ENCODE measurements around the gene ZDHHC1.

The ZDHHC1 gene

DNA sequence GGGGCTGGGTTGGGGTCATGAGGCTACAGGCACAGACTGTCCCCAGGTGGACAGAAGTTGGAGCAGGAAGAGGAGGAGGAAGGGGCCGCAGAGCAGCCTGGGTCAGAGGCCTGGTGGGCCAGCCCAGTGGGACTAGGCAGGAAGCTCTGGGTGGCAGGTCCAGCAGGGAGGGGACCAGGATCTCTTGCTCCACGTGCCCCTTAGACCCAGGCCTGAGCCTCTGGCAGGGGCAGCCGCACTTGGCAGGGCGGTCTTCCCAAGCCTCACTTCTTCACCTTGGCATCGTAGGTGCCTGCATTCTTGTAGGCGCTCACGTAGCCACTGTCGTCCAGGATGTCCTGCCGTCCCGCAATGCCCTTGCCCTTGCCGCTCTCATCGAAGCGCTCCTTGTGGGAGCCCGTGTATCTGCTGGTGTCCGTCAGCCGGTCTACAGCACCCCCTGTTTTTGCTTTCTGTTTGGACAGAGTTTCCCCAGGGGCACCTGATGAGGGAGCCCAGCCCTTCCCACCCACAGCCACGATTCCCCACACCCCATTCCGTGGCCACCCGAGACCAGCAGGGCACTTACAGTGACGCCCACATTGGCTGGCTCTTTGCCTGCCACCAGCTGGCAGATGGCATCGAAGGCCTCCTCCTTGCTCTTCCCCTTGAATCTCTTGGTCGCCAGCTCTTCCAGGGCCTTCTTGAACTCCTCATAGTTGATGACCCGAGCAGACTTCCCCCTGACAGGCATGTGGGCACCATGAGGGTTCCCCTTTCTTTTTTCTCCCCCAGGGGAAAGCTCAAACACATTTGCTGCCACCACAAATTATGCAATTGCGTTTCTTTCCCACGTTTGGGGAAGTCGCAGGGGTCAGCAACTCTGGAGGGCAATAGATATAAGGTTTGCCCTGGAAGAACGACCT, 26.1 kb downstream of the ZDHHC1 start:
- Histone ChIP-seq H3K79me2 (ENCODE audit: control insufficient read depth, insufficient read depth, low read length, poor library complexity) (no peaks in the 10 kb centered on the region), H3K14ac (ENCODE audit: low read length) (no peak overlapping the region), H3K4ac (ENCODE audit: low read depth, low read length) (no peak overlapping the region), H3K4me1 (ENCODE audit: control insufficient read depth in 1 of 2, insufficient read depth in 2 of 2, low read length in 2 of 2) (peaks cover 7 to 11% of the 10 kb centered on the region in 2 experiments), H3K9ac (ENCODE audit: low read length) (no peak overlapping the region), H4K12ac (ENCODE audit: low read depth, low read length) (no peak overlapping the region), H2BK12ac (ENCODE audit: low read length) (no peak overlapping the region), H3K27ac (ENCODE audit: low read depth, low read length) (no peak overlapping the region), H3K27me3 (ENCODE audit: insufficient read depth, low read length) (peaks cover 26% of the 10 kb centered on the region), H3K9me3 (ENCODE audit: insufficient read depth, low read depth, low read length) (peaks cover 2% of the 10 kb centered on the region), H3K23ac (ENCODE audit: low read length) (no peak overlapping the region), H3K18ac (ENCODE audit: low read length) (no peak overlapping the region), H2AFZ (ENCODE audit: insufficient read depth, low read length, poor library complexity) (no peak overlapping the region), H2BK5ac (ENCODE audit: low read depth, low read length, poor library complexity) (no peak overlapping the region), H2BK120ac (ENCODE audit: insufficient read depth, low read length, poor library complexity) (no peak overlapping the region), H3K4me2 (ENCODE audit: low read length) (no peak overlapping the region), H2AK5ac (ENCODE audit: low read length) (no peak overlapping the region), H4K91ac (ENCODE audit: low read depth, low read length) (no peak overlapping the region), H3K36me3 (ENCODE audit: control insufficient read depth in 1 of 2, insufficient read depth in 2 of 2, low read length in 2 of 2) (no peaks in the 10 kb centered on the region), H4K8ac (ENCODE audit: low read depth, low read length) (no peak overlapping the region), H3K4me3 (ENCODE audit: low read depth, low read length) (no peak overlapping the region), H3K79me1 (ENCODE audit: low read length) (no peaks in the 10 kb centered on the region)
- peak in 1 of 2 donors; percentile 43 for DNase-seq
- WGBS (ENCODE audit: extremely low coverage, insufficient coverage, insufficient read length), result no CpG with 5 or more reads among the region's 27 CpGs

DNA sequence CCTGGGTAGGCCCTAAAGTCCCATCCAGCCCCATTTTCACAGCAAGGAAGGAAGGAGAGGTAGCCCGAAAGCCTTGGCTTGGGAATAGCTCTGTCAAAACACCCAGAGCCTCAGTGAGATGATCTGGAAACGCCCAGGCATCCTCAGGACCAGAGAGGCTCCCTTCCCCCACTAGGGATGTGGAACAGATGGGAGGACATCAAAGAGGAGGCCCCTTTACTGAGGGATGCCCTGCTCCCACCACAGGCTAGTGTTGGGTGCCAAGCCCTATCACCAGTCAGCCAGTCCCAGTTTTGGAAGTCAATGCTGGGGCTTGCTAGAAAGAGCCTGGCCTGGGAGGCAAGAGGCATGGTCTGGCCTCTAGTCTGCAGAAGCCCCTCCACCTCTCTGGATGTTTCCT, 27.7 kb downstream of the ZDHHC1 start:
- no CpG with 5 or more reads among the region's 2 CpGs for WGBS (ENCODE audit: extremely low coverage, insufficient coverage, insufficient read length)

GRCh38 chr16:67388191-67388590, 28.1 kb downstream of the ZDHHC1 start:
- H4K12ac ChIP-seq (ENCODE audit: low read depth, low read length), result no peak overlapping the region
- H4K8ac ChIP-seq (ENCODE audit: low read depth, low read length), result no peak overlapping the region
- no peak overlapping the region for H3K4me2 ChIP-seq (ENCODE audit: low read length)
- H2BK120ac ChIP-seq (ENCODE audit: insufficient read depth, low read length, poor library complexity), result no peak overlapping the region
- no peaks in the 10 kb centered on the region for H3K79me1 ChIP-seq (ENCODE audit: low read length)
- no peak overlapping the region for H2BK12ac ChIP-seq (ENCODE audit: low read length)
- H3K14ac ChIP-seq (ENCODE audit: low read length), result no peak overlapping the region
- no peaks in the 10 kb centered on the region for H3K79me2 ChIP-seq (ENCODE audit: control insufficient read depth, insufficient read depth, low read length, poor library complexity)
- peaks cover 8% of the 10 kb centered on the region for H3K27me3 ChIP-seq (ENCODE audit: insufficient read depth, low read length)
- H3K27ac ChIP-seq (ENCODE audit: low read depth, low read length), result no peak overlapping the region
- no peak overlapping the region for H2BK5ac ChIP-seq (ENCODE audit: low read depth, low read length, poor library complexity)
- no peak overlapping the region for H2AK5ac ChIP-seq (ENCODE audit: low read length)
- no peak overlapping the region for H3K9ac ChIP-seq (ENCODE audit: low read length)
- H3K4ac ChIP-seq (ENCODE audit: low read depth, low read length), result no peak overlapping the region
- no peak overlapping the region for H3K23ac ChIP-seq (ENCODE audit: low read length)
- H4K91ac ChIP-seq (ENCODE audit: low read depth, low read length), result no peak overlapping the region
- no CpG with 5 or more reads among the region's 8 CpGs for WGBS (ENCODE audit: extremely low coverage, insufficient coverage, insufficient read length)
- peaks cover 2% of the 10 kb centered on the region for H3K9me3 ChIP-seq (ENCODE audit: insufficient read depth, low read depth, low read length)
- no peaks in the 10 kb centered on the region for H3K36me3 ChIP-seq (ENCODE audit: control insufficient read depth in 1 of 2, insufficient read depth in 2 of 2, low read length in 2 of 2)
- DNase-seq, result no peak
- H3K18ac ChIP-seq (ENCODE audit: low read length), result no peak overlapping the region
- no peak overlapping the region for H3K4me3 ChIP-seq (ENCODE audit: low read depth, low read length)
- no peak overlapping the region for H2AFZ ChIP-seq (ENCODE audit: insufficient read depth, low read length, poor library complexity)
- peaks cover 0 to 3% of the 10 kb centered on the region in 2 experiments for H3K4me1 ChIP-seq (ENCODE audit: control insufficient read depth in 1 of 2, insufficient read depth in 2 of 2, low read length in 2 of 2)

More for the DNA sequence above, 27.7 kb downstream of the ZDHHC1 start:
- Histone ChIP-seq H3K27ac (ENCODE audit: low read depth, low read length) (no peak overlapping the region), H2BK120ac (ENCODE audit: insufficient read depth, low read length, poor library complexity) (no peak overlapping the region), H3K14ac (ENCODE audit: low read length) (no peak overlapping the region), H3K27me3 (ENCODE audit: insufficient read depth, low read length) (peaks cover 11% of the 10 kb centered on the region), H3K18ac (ENCODE audit: low read length) (no peak overlapping the region), H2AFZ (ENCODE audit: insufficient read depth, low read length, poor library complexity) (no peak overlapping the region), H3K4me2 (ENCODE audit: low read length) (no peak overlapping the region), H3K4me1 (ENCODE audit: control insufficient read depth in 1 of 2, insufficient read depth in 2 of 2, low read length in 2 of 2) (peaks cover 0 to 5% of the 10 kb centered on the region in 2 experiments), H3K9me3 (ENCODE audit: insufficient read depth, low read depth, low read length) (peaks cover 2% of the 10 kb centered on the region), H3K4me3 (ENCODE audit: low read depth, low read length) (no peak overlapping the region), H3K9ac (ENCODE audit: low read length) (no peak overlapping the region), H2AK5ac (ENCODE audit: low read length) (no peak overlapping the region), H4K8ac (ENCODE audit: low read depth, low read length) (no peak overlapping the region), H3K79me2 (ENCODE audit: control insufficient read depth, insufficient read depth, low read length, poor library complexity) (no peaks in the 10 kb centered on the region), H2BK12ac (ENCODE audit: low read length) (no peak overlapping the region), H3K4ac (ENCODE audit: low read depth, low read length) (no peak overlapping the region), H2BK5ac (ENCODE audit: low read depth, low read length, poor library complexity) (no peak overlapping the region), H3K23ac (ENCODE audit: low read length) (no peak overlapping the region), H4K91ac (ENCODE audit: low read depth, low read length) (no peak overlapping the region), H3K36me3 (ENCODE audit: control insufficient read depth in 1 of 2, insufficient read depth in 2 of 2, low read length in 2 of 2) (no peaks in the 10 kb centered on the region), H3K79me1 (ENCODE audit: low read length) (no peaks in the 10 kb centered on the region), H4K12ac (ENCODE audit: low read depth, low read length) (no peak overlapping the region)
- no peak for DNase-seq

- no peak overlapping the region for H3K4me2 ChIP-seq (ENCODE audit: low read length)
- H2BK12ac ChIP-seq (ENCODE audit: low read length), result no peak overlapping the region
- H3K27me3 ChIP-seq (ENCODE audit: insufficient read depth, low read length), result peaks cover 1% of the 10 kb centered on the region
- no peak overlapping the region for H4K8ac ChIP-seq (ENCODE audit: low read depth, low read length)
- no peak overlapping the region for H2BK5ac ChIP-seq (ENCODE audit: low read depth, low read length, poor library complexity)
- no peak overlapping the region for H2AK5ac ChIP-seq (ENCODE audit: low read length)
- no peak for DNase-seq
- H3K4me3 ChIP-seq (ENCODE audit: low read depth, low read length), result no peak overlapping the region
- H4K91ac ChIP-seq (ENCODE audit: low read depth, low read length), result no peak overlapping the region
- no peak overlapping the region for H2BK120ac ChIP-seq (ENCODE audit: insufficient read depth, low read length, poor library complexity)
- no peak overlapping the region for H3K9ac ChIP-seq (ENCODE audit: low read length)
- no peaks in the 10 kb centered on the region for H3K36me3 ChIP-seq (ENCODE audit: control insufficient read depth in 1 of 2, insufficient read depth in 2 of 2, low read length in 2 of 2)
- peaks cover 2% of the 10 kb centered on the region for H3K9me3 ChIP-seq (ENCODE audit: insufficient read depth, low read depth, low read length)
- no peak overlapping the region for H2AFZ ChIP-seq (ENCODE audit: insufficient read depth, low read length, poor library complexity)
- no peaks in the 10 kb centered on the region for H3K79me2 ChIP-seq (ENCODE audit: control insufficient read depth, insufficient read depth, low read length, poor library complexity)
- H3K18ac ChIP-seq (ENCODE audit: low read length), result no peak overlapping the region
- no peak overlapping the region for H3K14ac ChIP-seq (ENCODE audit: low read length)
- H3K4me1 ChIP-seq (ENCODE audit: control insufficient read depth in 1 of 2, insufficient read depth in 2 of 2, low read length in 2 of 2), result no peaks in the 10 kb centered on the region
- no CpG with 5 or more reads among the region's 8 CpGs for WGBS (ENCODE audit: extremely low coverage, insufficient coverage, insufficient read length)
- H3K4ac ChIP-seq (ENCODE audit: low read depth, low read length), result no peak overlapping the region
- no peak overlapping the region for H3K23ac ChIP-seq (ENCODE audit: low read length)
- H3K27ac ChIP-seq (ENCODE audit: low read depth, low read length), result no peak overlapping the region
- no peaks in the 10 kb centered on the region for H3K79me1 ChIP-seq (ENCODE audit: low read length)
- H4K12ac ChIP-seq (ENCODE audit: low read depth, low read length), result no peak overlapping the region
Measured at GRCh38 chr16:67387479-67388079, 28.7 kb downstream of the ZDHHC1 start.
